ENCODE results near the gene JSRP1. TPM values are rescaled to one million over a fixed set of nuclear protein-coding genes. Genes with fewer than 3 reads are reported as not detected.

JSRP1 gene
- total RNA-seq, 2 experiments from 2014 or later, result 1.1 to 1.4 TPM

- DNase-seq, result no peak
- no peaks in the 10 kb centered on the region for H3K27me3 Mint-ChIP-seq
- H3K9me3 Mint-ChIP-seq, result no peaks in the 10 kb centered on the region
- ATAC-seq (ENCODE audit: low read depth), result no peak
- POLR2A ChIA-PET, result no interaction called here
- no peak overlapping the region for H3K27ac Mint-ChIP-seq
- peaks cover 10% of the 10 kb centered on the region for H3K36me3 Mint-ChIP-seq
- H3K4me1 Mint-ChIP-seq, result peaks cover 3% of the 10 kb centered on the region
- no peak overlapping the region for H3K4me3 Mint-ChIP-seq
Observed at GRCh38 chr19:2213799-2214198, 42.4 kb downstream of the JSRP1 start.

GRCh38 chr19:2212861-2213711 lies 43.1 kb downstream of the JSRP1 start:
- DNase-seq (no peak), ATAC-seq (ENCODE audit: low read depth) (no peak)
- no peak overlapping the region for H3K4me3 Mint-ChIP-seq
- peaks cover 10% of the 10 kb centered on the region for H3K36me3 Mint-ChIP-seq
- POLR2A ChIA-PET, result interaction anchor here (1.2 kb wide), 1 partner anchor 25 kb away, joined by 4 read pairs; no protein-coding TSS in a partner anchor
- peaks cover 3% of the 10 kb centered on the region for H3K4me1 Mint-ChIP-seq
- H3K27me3 Mint-ChIP-seq, result no peaks in the 10 kb centered on the region
- no peaks in the 10 kb centered on the region for H3K9me3 Mint-ChIP-seq
- H3K27ac Mint-ChIP-seq, result no peak overlapping the region

- peak overlapping the region; percentile 54 for H3K27ac Mint-ChIP-seq
- no peaks in the 10 kb centered on the region for H3K27me3 Mint-ChIP-seq
- ATAC-seq (ENCODE audit: low read depth), result no peak
- DNase-seq, result no peak
- POLR2A ChIA-PET, result no interaction called here
- no peaks in the 10 kb centered on the region for H3K9me3 Mint-ChIP-seq
- peaks cover 9% of the 10 kb centered on the region for H3K36me3 Mint-ChIP-seq
- H3K4me3 Mint-ChIP-seq, result no peak overlapping the region
- peaks cover 3% of the 10 kb centered on the region for H3K4me1 Mint-ChIP-seq
Observed at GRCh38 chr19:2210987-2211740, 45.1 kb downstream of the JSRP1 start.

- POLR2A ChIA-PET, result no interaction called here
- ATAC-seq (ENCODE audit: low read depth) (no peak), DNase-seq (no peak)
- peaks cover 9% of the 10 kb centered on the region for H3K36me3 Mint-ChIP-seq
- H3K9me3 Mint-ChIP-seq, result no peaks in the 10 kb centered on the region
- H3K27ac Mint-ChIP-seq, result no peak overlapping the region
- H3K4me1 Mint-ChIP-seq, result peaks cover 3% of the 10 kb centered on the region
- no peaks in the 10 kb centered on the region for H3K27me3 Mint-ChIP-seq
- no peak overlapping the region for H3K4me3 Mint-ChIP-seq
Observed at GRCh38 chr19:2210206-2210605, 46.0 kb downstream of the JSRP1 start.

- ATAC-seq (ENCODE audit: low read depth), result no peak
- Mint-ChIP-seq H3K4me3 (no peak overlapping the region), H3K36me3 (peaks cover 10% of the 10 kb centered on the region), H3K4me1 (peaks cover 1% of the 10 kb centered on the region), H3K27me3 (no peaks in the 10 kb centered on the region), H3K9me3 (no peaks in the 10 kb centered on the region), H3K27ac (no peak overlapping the region)
- POLR2A ChIA-PET, result no interaction called here
- DNase-seq, result no peak
Observed at GRCh38 chr19:2209408-2209807, 46.8 kb downstream of the JSRP1 start.

GRCh38 chr19:2208975-2209374 lies 47.2 kb downstream of the JSRP1 start:
- POLR2A ChIA-PET, result no interaction called here
- H3K4me3 Mint-ChIP-seq, result no peak overlapping the region
- H3K27me3 Mint-ChIP-seq, result no peaks in the 10 kb centered on the region
- DNase-seq (no peak), ATAC-seq (ENCODE audit: low read depth) (no peak)
- no peaks in the 10 kb centered on the region for H3K9me3 Mint-ChIP-seq
- H3K36me3 Mint-ChIP-seq, result peaks cover 13% of the 10 kb centered on the region
- H3K27ac Mint-ChIP-seq, result no peak overlapping the region
- H3K4me1 Mint-ChIP-seq, result peaks cover 3% of the 10 kb centered on the region

GRCh38 chr19:2207991-2208860 lies 48.0 kb downstream of the JSRP1 start:
- Mint-ChIP-seq H3K36me3 (peaks cover 12% of the 10 kb centered on the region), H3K9me3 (no peaks in the 10 kb centered on the region), H3K4me1 (peaks cover 2% of the 10 kb centered on the region), H3K27ac (no peak overlapping the region), H3K4me3 (no peak overlapping the region), H3K27me3 (no peaks in the 10 kb centered on the region)
- POLR2A ChIA-PET, result no interaction called here
- DNase-seq, result no peak
- peak; percentile 57 for ATAC-seq (ENCODE audit: low read depth)

- DNase-seq, result no peak
- H3K9me3 Mint-ChIP-seq, result no peaks in the 10 kb centered on the region
- no peak overlapping the region for H3K4me3 Mint-ChIP-seq
- H3K27ac Mint-ChIP-seq, result no peak overlapping the region
- POLR2A ChIA-PET, result no interaction called here
- H3K4me1 Mint-ChIP-seq, result peaks cover 2% of the 10 kb centered on the region
- ATAC-seq (ENCODE audit: low read depth), result no peak
- no peaks in the 10 kb centered on the region for H3K27me3 Mint-ChIP-seq
- H3K36me3 Mint-ChIP-seq, result peaks cover 12% of the 10 kb centered on the region
Observed at GRCh38 chr19:2207008-2207407, 49.2 kb downstream of the JSRP1 start.

- ATAC-seq (ENCODE audit: low read depth), result no peak
- POLR2A ChIA-PET, result no interaction called here
- no peak overlapping the region for H3K27ac Mint-ChIP-seq
Observed at GRCh38 chr19:2202366-2202765, 53.9 kb downstream of the JSRP1 start.

More at GRCh38 chr19:2202366-2202765, 53.9 kb downstream of the JSRP1 start:
- Mint-ChIP-seq H3K27me3 (no peaks in the 10 kb centered on the region), H3K36me3 (peaks cover 8% of the 10 kb centered on the region), H3K4me3 (no peak overlapping the region), H3K9me3 (no peaks in the 10 kb centered on the region), H3K4me1 (peaks cover 2% of the 10 kb centered on the region)
- no peak for DNase-seq

Small RNAs within 50 kb of the gene (microRNA-seq; reads per million reads assigned to microRNA genes)
- gene MIR1227, result 2.1 reads per million
- gene MIR4321, result not detected

Other genes with a start within 250 kb of the JSRP1 start
- 10 to 100 TPM; 55.0 to 61.4 TPM for gene BTBD2, start 240.7 kb downstream of the JSRP1 start, total RNA-seq
- 100 to 1,000 TPM; 319 to 341 TPM for gene MKNK2, start 205.2 kb downstream of the JSRP1 start, total RNA-seq
- gene MOB3A, start 160.1 kb downstream of the JSRP1 start, total RNA-seq, result 100 to 1,000 TPM; 190 to 200 TPM
- 10 to 100 TPM; 16.0 to 17.7 TPM for gene IZUMO4, start 159.5 kb downstream of the JSRP1 start, total RNA-seq
- gene AP3D1, start 104.9 kb downstream of the JSRP1 start, total RNA-seq, result 10 to 100 TPM; 92.6 to 96.5 TPM
- gene DOT1L, start 92.5 kb downstream of the JSRP1 start, total RNA-seq, result 10 to 100 TPM; 50.1 to 56.2 TPM
- 10 to 100 TPM; 69.8 to 71.3 TPM for gene PLEKHJ1, start 20.1 kb downstream of the JSRP1 start, total RNA-seq
- gene SF3A2, start 19.6 kb downstream of the JSRP1 start, total RNA-seq, result 100 to 1,000 TPM; 171 TPM
- 10 to 100 TPM in 1 of 2 experiments, 1 to 10 TPM in 1; 9.7 to 10.4 TPM for gene AMH, start 7.1 kb downstream of the JSRP1 start, total RNA-seq
- under 1 TPM in 1 of 2 experiments, not detected in 1; 0.14 TPM for gene PEAK3, start 25.8 kb upstream of the JSRP1 start, total RNA-seq
- gene LINGO3, start 51.7 kb upstream of the JSRP1 start, total RNA-seq, result under 1 TPM; 0.69 to 0.82 TPM
- gene LSM7, start 72.2 kb upstream of the JSRP1 start, total RNA-seq, result 100 to 1,000 TPM; 111 to 125 TPM
- 100 to 1,000 TPM in 1 of 2 experiments, 10 to 100 TPM in 1; 90.6 to 101 TPM for gene SPPL2B, start 72.3 kb upstream of the JSRP1 start, total RNA-seq
- gene TMPRSS9, start 103.8 kb upstream of the JSRP1 start, total RNA-seq, result under 1 TPM in 1 of 2 experiments, not detected in 1; 0.22 TPM
- 10 to 100 TPM; 46.5 to 48.5 TPM for gene TIMM13, start 171.2 kb upstream of the JSRP1 start, total RNA-seq
- 10 to 100 TPM; 74.9 to 83.3 TPM for gene LMNB2, start 200.5 kb upstream of the JSRP1 start, total RNA-seq
- gene GADD45B, start 219.7 kb upstream of the JSRP1 start, total RNA-seq, result 10 to 100 TPM; 83.1 to 85.4 TPM